Measurements from ENCODE around the gene SBK2. TPM values are rescaled to one million over a fixed set of nuclear protein-coding genes. Genes with fewer than 3 reads are reported as not detected.

Gene SBK2
- total and polyA plus RNA-seq, 9 of the 15 experiments (the other 6 are each of a cell fraction or from before 2014, with no cell fraction given) = not detected

DNA sequence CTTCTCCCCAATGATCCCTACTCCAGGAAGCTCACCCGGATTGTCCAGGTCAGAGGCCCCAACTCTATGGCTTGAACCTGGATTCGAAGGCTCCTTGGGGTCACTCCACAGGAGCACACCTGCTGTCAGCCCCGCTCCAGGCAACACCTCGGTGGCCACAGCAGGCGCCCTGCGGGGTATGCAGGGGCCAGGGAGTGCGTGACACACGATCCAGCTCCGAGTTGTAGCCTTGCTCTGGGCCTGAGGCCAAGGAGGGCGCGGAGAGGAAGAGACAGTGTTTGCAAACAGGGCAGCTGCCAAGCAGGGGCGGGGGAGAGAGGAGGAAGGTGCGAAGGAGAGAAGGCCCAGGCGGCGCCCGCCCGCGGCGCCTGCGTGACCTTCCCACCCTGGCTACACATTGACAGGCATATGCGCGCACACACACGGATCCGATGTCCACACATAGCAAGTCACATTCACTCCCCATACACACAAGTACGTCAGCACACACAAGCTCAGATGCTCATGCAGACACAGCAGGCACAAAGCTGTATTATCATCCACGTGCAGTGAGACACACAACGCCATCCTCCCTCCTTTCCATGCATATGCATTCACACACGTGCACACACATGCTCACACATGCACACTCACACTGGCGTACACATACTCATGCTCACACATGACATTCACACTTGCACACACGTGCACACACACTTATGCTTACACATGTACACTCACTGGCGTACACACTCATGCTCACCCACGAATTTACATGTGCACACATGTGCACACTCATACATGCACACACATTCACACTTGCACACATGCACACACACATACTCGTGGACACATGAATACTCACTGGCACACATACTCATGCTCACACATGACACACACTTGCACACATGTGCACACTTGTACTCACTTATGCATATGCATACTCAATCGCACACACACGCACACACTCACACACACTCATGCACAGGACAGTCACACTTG lies 10.4 kb downstream of the SBK2 start (continued):
- no peak for TF ChIP-seq RBM34 (IDR thresholded peaks at IDR 0.05; ENCODE audit: borderline replicate concordance, insufficient read depth, low read length)
- peak; percentile 56; the same call in 1 of the 2 replicates for TF ChIP-seq ZNF431 (CRISPR knock-in tag; IDR thresholded peaks at IDR 0.05)
- TF ChIP-seq, protein P1, sequence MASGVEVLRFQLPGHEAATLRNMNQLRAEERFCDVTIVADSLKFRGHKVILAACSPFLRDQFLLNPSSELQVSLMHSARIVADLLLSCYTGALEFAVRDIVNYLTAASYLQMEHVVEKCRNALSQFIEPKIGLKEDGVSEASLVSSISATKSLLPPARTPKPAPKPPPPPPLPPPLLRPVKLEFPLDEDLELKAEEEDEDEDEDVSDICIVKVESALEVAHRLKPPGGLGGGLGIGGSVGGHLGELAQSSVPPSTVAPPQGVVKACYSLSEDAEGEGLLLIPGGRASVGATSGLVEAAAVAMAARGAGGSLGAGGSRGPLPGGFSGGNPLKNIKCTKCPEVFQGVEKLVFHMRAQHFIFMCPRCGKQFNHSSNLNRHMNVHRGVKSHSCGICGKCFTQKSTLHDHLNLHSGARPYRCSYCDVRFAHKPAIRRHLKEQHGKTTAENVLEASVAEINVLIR (CRISPR knock-in tag; IDR thresholded peaks at IDR 0.05) = no peak
- TF ChIP-seq RBM17 (IDR thresholded peaks at IDR 0.05; ENCODE audit: borderline replicate concordance, low read depth, low read length) = no peak
- TF ChIP-seq KLF13 (tag; IDR thresholded peaks at IDR 0.05; ENCODE audit: borderline replicate concordance, low read depth) = no peak
- TF ChIP-seq, protein P2, sequence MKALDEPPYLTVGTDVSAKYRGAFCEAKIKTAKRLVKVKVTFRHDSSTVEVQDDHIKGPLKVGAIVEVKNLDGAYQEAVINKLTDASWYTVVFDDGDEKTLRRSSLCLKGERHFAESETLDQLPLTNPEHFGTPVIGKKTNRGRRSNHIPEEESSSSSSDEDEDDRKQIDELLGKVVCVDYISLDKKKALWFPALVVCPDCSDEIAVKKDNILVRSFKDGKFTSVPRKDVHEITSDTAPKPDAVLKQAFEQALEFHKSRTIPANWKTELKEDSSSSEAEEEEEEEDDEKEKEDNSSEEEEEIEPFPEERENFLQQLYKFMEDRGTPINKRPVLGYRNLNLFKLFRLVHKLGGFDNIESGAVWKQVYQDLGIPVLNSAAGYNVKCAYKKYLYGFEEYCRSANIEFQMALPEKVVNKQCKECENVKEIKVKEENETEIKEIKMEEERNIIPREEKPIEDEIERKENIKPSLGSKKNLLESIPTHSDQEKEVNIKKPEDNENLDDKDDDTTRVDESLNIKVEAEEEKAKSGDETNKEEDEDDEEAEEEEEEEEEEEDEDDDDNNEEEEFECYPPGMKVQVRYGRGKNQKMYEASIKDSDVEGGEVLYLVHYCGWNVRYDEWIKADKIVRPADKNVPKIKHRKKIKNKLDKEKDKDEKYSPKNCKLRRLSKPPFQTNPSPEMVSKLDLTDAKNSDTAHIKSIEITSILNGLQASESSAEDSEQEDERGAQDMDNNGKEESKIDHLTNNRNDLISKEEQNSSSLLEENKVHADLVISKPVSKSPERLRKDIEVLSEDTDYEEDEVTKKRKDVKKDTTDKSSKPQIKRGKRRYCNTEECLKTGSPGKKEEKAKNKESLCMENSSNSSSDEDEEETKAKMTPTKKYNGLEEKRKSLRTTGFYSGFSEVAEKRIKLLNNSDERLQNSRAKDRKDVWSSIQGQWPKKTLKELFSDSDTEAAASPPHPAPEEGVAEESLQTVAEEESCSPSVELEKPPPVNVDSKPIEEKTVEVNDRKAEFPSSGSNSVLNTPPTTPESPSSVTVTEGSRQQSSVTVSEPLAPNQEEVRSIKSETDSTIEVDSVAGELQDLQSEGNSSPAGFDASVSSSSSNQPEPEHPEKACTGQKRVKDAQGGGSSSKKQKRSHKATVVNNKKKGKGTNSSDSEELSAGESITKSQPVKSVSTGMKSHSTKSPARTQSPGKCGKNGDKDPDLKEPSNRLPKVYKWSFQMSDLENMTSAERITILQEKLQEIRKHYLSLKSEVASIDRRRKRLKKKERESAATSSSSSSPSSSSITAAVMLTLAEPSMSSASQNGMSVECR (CRISPR knock-in tag; IDR thresholded peaks at IDR 0.05) = 0 out of 2 replicates have a peak, but pooled peaks have one; percentile 38
- peak; percentile 49; the same call in 1 of the 2 replicates for TF ChIP-seq ZFX (CRISPR knock-in tag; IDR thresholded peaks at IDR 0.05)
- TF ChIP-seq, protein P3, sequence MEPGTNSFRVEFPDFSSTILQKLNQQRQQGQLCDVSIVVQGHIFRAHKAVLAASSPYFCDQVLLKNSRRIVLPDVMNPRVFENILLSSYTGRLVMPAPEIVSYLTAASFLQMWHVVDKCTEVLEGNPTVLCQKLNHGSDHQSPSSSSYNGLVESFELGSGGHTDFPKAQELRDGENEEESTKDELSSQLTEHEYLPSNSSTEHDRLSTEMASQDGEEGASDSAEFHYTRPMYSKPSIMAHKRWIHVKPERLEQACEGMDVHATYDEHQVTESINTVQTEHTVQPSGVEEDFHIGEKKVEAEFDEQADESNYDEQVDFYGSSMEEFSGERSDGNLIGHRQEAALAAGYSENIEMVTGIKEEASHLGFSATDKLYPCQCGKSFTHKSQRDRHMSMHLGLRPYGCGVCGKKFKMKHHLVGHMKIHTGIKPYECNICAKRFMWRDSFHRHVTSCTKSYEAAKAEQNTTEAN (CRISPR knock-in tag; IDR thresholded peaks at IDR 0.05) = peak; percentile 100
- no peak for TF ChIP-seq ILF3 (IDR thresholded peaks at IDR 0.05; ENCODE audit: borderline replicate concordance)
